GM18907 (cell line): ENCODE results near the gene RGL1.

ENCODE experiments used
- ATAC-seq: cut with Tn5 transposase; IDR thresholded peaks from one replicate; pipeline ENCODE4 v1.9.1; 2021; ENCODE audit warnings: mild to moderate bottlenecking, moderate library complexity; ENCODE audit not compliant: unreplicated experiment

Gene RGL1

DNA sequence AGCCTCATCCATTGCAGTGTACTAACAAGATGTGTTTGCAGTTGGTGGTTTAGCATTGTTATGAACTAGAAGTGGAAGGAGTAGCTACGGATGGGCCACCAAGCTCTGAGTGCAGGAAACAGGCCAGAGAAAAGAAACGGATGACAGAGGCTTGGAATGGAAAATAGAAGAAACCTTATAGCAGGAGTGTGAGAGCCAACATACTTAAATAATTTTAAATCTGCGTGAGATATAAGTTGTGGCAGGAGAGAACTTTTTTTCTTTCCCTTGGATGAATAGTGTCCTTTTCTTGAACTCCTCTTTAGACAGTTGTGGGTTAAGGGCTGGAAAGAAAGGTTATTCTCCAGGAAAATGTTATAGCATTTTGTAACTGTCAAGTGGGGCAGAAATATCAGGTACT, 54.2 kb downstream of the RGL1 start:
- no peak for ATAC-seq

DNA sequence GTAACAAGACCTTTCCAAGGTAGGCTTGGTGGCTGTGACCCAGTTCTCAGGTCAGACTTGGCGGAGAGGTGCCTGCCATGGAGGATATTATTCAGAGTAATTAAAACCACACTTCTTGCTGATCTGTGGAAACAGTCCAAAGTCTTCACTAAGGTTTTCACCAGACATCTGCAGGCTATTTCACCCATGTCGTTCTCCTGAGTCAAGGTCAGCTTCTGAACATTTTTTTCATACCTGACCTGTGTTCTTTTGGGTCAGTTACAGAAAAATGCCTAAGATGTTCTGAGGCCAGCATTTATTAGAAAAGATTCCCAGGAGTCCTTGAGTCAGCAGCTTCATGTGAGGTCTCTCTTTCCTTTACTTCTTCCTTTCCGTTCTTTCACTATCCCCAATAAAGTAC, 54.9 kb downstream of the RGL1 start:
- no peak for ATAC-seq

DNA sequence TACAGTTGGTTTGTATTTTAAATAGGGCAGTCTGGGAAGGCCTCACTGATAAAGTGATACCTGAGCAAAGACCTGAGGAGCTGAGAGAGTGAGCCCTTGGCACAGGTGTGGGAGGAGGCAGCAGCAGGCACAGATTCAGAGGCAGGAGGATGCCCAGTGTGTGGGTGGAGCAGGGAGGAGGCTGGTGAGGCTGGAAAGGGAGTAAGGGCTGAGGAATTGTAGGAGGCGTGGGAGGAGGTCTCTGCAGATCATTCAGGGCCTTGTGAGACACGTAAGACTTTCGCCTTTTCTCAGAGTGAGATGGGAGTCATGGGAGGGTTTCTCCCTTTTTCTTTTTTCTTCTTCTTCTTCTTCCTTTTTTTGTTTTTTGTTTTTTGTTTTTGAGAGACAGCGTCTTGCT, 58.0 kb downstream of the RGL1 start:
- ATAC-seq = no peak

DNA sequence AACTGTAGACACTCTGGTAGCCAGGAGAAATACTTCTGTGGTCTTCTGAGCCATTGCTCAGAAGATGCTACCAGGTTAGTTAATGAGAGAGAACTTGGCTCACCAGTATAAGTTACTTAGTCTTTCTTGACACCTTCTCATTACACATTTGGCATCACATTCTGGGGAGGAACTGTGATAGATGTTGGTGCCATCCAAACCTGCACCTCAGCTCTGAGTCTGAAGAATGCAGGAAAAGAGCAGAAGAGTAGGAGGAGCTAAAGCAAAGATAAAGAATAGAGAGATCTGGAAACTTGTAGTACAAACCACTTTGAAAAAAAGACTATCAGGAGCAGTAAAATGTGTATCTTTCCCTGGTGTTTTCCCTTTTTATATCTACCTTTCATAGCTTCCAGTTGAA, 58.9 kb downstream of the RGL1 start:
- no peak for ATAC-seq

DNA sequence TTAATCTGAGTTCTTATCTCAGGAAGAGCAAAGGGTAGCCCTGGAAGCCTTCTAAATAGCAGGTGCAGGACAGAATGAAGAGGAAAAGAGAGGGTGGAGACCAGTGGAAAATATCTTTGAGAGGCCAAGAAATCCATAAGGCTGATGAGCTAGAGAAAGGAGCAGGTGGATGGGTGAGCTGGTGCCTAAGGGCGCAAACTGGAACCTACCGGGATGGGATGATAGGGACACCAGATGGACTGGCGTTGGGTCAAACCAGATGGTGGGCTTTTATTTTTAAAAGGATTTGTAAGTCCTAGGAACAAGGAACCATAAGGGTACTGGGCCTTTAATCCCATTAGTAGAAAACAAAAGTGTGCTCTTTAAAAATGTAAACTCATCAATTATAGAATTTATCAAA, 59.7 kb downstream of the RGL1 start:
- no peak for ATAC-seq

DNA sequence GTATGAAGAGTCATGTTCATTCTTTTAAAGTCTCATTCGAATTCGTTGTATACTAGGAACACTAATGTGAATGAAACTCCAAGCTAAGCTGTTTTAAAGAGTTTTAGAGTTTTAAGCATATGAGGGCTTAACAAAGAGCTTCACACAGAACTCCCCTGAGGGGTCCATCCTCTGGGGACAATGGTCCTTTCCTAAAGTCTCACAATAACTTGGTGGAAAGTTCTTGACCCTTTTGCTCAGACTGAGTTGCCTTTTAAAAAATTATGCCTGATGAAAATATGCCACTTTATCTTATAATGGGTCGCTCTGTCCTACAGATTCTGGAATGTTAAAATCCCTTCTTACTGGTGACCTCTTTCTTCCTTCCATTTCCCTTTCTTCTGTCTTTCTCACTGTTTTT, 64.3 kb downstream of the RGL1 start:
- no peak for ATAC-seq

DNA sequence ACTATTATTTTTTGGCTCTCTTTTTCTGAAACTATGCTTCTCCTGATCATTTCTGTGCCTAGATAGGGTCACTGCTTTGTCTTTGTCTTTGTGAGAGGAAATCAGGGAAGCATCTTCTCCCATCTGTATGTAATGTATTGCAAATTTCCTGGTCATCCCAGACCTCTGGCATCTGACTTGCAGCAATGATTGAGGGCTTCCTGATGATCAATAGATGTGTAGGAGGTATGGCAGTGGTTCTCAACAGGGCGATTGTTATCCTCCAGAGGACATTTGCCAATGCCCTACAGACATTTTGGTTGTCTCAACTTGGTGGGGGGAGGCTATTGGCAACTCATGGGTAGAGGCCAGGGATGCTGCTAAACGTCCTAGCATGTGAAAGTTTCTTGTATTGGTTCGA, 64.7 kb downstream of the RGL1 start:
- no peak for ATAC-seq

DNA sequence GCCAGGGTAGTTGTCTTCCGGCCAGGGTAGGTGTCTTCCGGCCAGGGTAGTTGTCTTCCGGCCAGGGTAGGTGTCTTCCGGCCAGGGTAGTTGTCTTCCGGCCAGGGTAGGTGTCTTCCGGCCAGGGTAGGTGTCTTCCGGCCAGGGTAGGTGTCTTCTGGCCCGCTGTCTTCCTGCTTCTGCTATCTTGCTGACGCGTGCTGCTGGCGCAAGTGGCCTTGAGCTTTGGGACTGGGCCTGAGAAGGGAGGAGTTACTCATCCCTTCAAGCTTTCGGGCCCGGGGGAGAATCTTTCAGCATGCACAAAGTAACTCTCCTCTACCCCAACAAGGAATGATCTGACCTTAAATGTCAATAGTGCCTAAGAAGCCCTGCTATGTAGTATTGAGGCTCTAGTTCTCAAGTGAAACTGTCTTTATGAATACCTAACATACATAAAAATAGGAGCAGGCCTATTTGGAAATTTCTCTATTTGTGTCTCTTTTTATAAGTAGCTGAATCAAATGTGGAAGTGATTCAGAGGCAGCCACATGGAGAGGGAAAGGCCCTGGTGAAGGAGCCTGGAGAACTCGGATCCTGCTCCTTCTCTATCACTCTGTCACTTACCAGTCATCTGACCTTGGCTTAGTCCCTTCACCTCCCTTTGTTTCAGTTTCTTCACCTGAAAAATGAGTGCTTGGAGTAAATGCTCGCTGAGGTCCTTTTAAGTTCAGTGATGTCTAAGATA, 65.6 kb downstream of the RGL1 start:
- no peak for ATAC-seq

DNA sequence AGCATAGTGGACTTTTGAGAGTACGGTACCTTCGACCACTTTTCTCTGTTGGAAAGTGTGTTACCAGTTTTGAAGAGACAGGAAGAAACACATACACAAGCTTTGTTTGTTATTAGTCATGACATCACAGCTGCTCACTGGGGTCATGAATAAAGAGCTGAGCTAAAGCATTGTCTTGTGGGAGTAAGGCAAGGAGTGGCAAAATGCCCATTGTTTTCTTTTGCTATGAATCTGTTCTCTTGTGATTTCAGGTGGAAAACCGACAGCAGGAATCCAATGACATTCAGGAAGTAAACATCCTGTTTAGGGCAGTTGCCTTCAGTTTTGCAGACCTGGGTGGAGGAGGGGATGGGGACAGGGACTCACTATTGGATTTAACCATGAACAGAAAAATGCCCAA, 66.2 kb downstream of the RGL1 start:
- no peak for ATAC-seq

DNA sequence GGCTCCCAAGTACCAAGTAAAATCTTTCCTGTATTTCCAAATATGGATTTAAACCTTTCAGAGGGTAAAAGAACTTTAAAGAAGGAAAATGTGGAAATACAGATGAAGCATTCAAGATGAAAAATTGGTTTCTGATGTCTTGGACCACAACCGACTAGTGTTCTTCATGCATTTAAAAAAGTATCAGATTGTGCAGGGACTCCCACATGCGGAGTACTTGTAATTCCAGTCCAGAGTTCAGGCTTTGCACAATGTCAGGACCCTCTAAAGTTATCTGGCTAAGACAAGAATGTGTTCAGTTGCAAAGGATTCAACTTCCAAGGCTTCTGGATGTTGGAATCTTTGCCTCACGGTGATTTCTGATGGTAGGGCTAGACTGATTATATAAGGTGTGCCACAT, 66.7 kb downstream of the RGL1 start:
- ATAC-seq = no peak

DNA sequence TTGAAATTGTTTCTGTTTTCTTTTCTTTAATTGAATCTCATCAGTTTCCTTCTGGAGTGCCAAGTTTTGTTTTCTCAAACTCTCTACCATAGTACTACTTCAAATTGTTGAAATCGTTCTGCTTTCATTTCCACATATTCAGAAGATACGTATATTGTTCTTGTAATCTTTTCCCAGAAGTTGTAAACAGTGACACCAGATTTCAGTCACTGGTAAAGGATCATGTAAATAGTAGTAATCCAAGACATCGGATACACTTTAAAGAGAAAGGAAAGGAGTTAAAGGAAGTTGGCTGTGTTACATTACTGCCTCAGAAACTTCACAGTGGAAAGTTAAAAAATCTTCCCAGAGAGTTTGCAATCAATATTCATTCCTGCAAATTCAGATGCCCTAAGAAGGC, 67.5 kb downstream of the RGL1 start:
- no peak for ATAC-seq

DNA sequence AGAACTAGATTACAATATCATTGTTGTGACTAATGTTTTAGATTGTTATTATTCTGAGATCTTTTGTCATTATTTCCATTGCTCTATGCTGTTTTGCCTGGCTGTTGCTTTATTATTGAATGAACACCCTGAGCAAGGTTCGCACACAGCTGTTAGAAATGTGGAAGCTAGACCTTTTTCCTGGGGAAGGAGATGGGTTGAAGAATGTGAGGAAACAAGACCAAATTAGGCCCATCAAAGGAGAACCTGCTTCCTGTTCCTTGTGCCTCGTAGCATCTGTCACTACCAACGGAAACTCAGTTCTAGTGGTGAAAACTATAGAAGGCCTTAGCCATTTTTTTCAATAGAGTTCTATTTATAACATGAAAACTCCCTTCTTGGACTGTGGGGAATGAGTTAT, 68.7 kb downstream of the RGL1 start:
- no peak for ATAC-seq

DNA sequence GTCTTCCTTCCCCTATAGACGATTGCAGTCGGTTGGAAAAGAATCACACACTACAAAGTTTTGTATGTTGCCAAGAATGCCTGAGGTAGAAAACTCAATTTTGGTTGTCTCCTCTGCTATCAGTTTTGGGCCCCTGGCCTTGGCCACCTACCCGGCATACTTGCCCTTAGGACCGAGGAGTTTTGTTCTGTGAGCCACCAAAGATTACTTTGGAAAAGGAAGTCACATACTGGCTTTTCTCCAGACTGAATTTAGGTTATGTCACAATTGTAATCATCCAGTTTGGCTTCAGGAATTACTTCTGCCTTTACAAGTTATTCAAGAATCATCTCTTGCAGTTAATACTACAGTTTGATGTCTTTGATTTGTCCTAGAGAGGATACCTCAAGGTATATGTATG, 71.4 kb downstream of the RGL1 start:
- no peak for ATAC-seq

DNA sequence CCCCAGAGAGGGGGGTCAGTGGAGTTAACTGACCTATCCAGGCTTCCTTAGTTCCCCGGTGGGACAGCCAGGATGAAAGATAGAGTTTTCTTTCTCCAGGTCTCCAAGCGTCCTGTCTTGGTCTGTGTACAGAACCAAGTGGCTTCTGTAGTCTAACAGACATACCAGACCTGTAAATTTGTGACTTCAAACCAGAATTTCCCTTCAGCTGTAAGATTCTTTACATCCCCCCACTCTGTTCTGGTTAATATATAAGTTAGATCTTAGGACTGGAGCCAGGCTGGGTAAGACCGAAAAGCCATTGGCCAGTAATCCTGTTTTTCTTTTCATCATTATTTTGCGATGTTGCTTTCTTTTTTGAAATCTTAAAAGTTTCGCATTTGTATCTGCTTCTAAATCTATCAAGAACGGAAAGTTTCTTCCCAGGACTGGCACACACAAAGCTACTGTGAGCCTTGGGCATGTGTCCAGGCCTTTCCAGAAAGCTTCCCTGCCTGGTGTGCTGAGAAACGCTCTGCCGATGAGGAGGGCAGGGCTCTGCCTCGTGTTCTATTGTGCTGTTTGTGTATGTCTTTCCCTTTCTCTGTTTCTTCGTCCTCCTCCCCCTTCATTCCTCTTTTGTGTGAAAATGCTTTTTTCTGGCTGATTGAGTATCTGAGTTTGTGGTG, 72.3 kb downstream of the RGL1 start:
- ATAC-seq = no peak

DNA sequence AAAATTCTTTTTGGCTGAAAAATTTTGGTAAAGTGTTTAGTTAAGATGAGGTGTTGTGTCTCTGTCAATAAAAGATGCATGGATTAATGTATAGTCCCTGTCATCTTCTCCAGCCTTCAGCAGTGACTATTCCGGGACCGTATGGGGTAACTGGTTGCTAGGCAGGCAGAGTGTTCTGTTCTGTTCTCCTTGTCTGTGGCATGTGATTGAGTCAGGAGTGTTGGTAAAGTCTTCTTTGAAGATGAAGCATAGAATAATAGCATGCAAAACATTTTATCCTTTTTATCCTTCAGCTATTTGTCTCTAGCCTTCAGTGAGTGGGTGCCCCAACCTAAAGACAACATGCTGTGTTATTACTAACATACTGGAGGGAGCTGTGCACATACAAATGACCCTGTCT, 74.6 kb downstream of the RGL1 start:
- ATAC-seq = no peak

DNA sequence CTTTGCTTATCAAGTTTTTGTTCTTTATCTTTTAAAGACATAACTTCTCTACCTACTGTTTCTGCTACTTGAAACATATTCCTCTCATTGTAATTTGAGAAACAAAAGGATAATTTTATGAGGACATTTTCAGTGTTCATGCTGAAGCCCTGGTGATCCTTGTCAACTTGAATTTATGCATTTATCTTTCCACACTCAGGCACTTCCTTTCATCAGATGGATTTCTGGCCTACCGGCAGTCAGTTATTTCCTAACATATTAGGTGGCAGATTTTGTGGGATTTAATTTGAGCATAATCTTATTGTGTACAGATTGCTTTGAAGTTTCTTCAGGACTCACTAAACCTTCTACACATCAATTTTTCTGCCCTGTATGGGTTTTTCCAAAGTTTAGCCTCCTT, 75.0 kb downstream of the RGL1 start:
- no peak for ATAC-seq

DNA sequence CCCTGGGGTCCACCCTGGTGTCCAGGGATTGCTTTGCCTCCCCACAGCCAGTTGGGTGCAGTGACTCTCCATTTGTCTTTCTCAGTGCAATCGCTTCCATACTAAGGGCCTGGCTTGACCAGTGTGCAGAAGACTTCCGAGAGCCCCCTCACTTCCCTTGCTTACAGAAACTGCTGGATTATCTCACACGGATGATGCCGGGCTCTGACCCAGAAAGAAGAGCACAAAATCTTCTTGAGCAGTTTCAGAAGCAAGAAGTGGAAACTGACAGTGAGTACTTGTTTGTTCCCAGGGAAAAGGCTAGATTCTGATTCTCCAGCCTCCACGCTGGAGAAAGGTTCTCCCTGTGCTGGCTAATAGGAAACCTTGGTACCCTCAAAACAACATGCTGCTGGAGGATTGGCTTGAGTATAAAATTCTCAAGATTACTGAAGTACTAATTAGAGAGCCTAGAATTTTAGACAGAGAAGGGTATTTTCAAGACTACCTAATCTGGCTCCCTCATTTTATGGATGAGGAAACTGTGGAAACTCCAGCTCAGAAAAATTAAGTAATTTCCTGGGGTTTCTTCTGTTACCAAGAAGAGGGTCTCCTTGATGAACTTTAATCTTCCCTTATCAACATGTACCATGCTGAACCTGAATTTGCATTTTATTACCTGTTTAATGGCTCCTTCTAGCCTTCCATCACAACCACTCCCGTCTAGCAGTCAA, 75.8 kb downstream of the RGL1 start:
- ATAC-seq = no peak

DNA sequence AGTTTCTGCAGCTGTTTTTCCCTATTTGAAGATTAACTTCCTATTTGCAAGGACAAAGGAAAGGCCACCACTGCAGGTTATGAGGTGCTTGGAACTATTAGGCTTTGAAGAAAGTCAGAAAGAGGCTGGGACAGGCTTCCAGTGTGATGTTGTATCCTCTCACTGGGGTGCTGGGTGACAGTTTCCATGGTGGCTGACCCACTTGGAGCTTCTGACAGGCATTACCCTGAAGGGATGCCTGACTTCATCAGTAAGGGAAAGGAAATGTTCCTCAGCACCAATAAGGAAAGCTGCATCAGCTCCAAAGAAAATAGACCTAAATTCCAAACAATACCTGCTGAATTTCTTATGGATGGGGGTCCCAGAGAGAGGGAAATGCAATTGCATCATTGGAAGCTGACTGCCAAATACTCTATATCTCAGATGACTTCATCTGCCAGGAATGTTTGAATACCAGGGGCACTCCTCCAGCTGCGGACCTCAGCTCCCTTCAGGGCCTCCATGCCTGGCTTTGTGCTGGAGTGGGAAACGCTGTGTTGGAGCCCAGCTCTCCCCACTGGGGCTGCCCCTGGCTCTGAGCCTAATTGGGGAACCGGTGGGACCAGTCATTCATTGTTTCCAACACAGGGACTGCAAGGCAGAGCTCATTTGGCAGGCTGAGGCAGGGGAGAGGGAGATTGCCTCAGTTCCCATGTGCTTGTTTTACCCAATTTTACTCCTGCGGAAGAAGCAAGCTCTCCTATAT, 76.6 kb downstream of the RGL1 start:
- no peak for ATAC-seq

DNA sequence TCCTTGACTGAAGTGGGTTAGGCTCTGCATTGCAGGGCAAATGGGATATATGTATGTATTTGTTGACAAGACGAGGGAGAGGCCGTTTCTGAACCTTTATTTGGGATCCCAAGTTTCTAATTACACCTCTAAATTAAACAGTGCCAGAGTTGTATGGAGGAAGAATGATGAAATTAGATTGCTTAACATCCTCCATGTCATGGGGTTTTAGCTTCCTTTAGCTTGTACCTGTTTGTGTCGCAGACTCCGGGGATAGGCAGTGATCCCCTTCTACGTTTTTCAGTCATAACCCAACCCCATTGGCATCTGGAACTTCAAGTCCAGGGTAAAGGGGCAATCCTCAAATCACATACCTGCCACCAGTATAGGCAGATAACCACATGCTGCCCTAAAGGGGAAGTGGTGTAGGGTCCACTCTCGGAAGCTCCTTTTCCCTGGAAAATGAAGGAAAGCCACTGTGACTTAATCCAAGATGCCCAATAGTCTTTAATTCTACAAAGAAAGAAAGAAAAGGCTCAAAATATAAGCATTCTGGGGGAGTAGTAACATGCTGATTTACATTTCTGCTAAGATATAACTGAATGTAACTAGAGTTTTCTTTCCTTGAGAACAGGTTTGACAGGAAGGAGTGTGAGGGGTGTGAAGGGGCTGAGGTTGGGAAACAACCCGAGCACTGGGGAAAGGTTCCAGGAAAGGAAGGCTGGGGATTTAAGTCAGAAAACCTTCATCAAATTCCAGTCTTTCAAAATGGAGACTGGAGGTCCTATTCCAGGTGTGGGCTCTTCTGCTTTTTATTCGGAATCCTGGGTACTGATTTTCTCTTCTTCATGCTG, 77.6 kb downstream of the RGL1 start:
- no peak for ATAC-seq

DNA sequence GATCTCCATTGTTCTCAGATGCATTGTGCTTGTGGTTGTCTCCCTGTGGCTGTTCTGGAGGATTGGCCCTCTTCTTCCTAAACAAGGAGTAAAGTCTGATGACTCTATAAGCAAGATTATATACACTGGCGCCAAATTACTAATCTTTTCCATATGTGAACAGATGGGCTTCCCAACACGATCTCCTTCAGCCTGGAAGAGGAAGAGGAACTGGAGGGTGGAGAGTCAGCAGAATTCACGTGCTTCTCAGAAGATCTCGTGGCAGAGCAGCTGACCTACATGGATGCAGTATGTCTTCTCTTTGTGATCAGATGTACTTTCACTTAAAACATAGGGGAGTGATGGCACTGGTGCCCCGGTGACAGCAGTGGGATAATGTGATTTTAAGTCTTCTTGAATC, 78.7 kb downstream of the RGL1 start:
- no peak for ATAC-seq

DNA sequence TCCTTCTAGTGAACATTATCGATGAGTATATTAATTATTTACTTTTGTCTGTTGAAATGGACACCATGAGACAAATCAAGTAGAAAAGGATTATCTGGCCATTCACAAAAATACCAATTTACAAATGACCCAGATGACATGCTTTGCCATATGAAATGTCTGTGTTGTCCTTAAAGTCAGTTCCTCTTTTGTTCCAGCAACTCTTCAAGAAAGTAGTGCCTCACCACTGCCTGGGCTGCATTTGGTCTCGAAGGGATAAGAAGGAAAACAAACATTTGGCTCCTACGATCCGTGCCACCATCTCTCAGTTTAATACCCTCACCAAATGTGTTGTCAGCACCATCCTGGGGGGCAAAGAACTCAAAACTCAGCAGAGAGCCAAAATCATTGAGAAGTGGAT, 79.6 kb downstream of the RGL1 start:
- no peak for ATAC-seq
